CD14-positive monocyte (primary cell): Measurements from ENCODE around the gene CYTH3. TPM values are rescaled to one million over a fixed set of nuclear protein-coding genes. Genes with fewer than 3 reads are reported as not detected.

Experiments used
- DNase-seq, 3 donors: peaks; one replicate each; pipeline ENCODE4 v3.0.0-alpha.2; 2011 to 2022
- H2AFZ ChIP-seq: 2 replicates; pipeline ENCODE4 v1.6.0; 2012; ENCODE audit warnings: mild to moderate bottlenecking, low read depth, low read length, inconsistent platforms; ENCODE audit not compliant: insufficient read depth, poor library complexity, severe bottlenecking
- H3K27ac ChIP-seq, 2 donors: 1 replicate in 1 of 2; 2 replicates in 1 of 2; pipeline ENCODE4 v1.5.1; 2012 to 2013; ENCODE audit warnings: low read length in 2 of 2, control low read depth in 1 of 2, inconsistent platforms in 1 of 2, low read depth in 1 of 2, mild to moderate bottlenecking in 1 of 2
- H3K27me3 ChIP-seq, 2 donors: one replicate each; pipeline versions ENCODE4 v1.6.0 to v1.6.1; 2011 to 2013; ENCODE audit warnings: low read length in 2 of 2; ENCODE audit not compliant: control insufficient read depth in 2 of 2, insufficient read depth in 2 of 2
- H3K36me3 ChIP-seq, 2 donors: replicated peaks in 1 of 2; 1 replicate in 1 of 2; 2 replicates in 1 of 2; pipeline versions ENCODE4 v1.5.1 to v1.6.1; 2012 to 2013; ENCODE audit warnings: low read length in 2 of 2, control low read depth in 1 of 2, inconsistent platforms in 1 of 2, mild to moderate bottlenecking in 1 of 2; ENCODE audit not compliant: insufficient read depth in 2 of 2, control insufficient read depth in 1 of 2
- H3K4me1 ChIP-seq, 2 donors: 1 replicate in 1 of 2; 2 replicates in 1 of 2; pipeline versions ENCODE4 v1.5.1 to v1.6.1; 2012 to 2013; ENCODE audit warnings: low read length in 2 of 2, control low read depth in 1 of 2, inconsistent platforms in 1 of 2, mild to moderate bottlenecking in 1 of 2, moderate library complexity in 1 of 2; ENCODE audit not compliant: insufficient read depth in 2 of 2, control insufficient read depth in 1 of 2
- H3K4me2 ChIP-seq: replicated peaks from 2 replicates; pipeline ENCODE3; 2012; ENCODE audit warnings: low read length, moderate library complexity, mild to moderate bottlenecking; ENCODE audit not compliant: poor library complexity, severe bottlenecking; ENCODE audit errors: extremely low read depth
- H3K4me3 ChIP-seq, 3 experiments: fragments of 200-600 bp in 1 of 3; sonication (generic) in 1 of 3; replicated peaks in 1 of 3; 1 replicate in 2 of 3; 2 replicates in 1 of 3; pipeline ENCODE4 v1.5.1; 2011 to 2013; ENCODE audit warnings: low read length in 3 of 3, mild to moderate bottlenecking in 3 of 3, control low read depth in 2 of 3, low read depth in 2 of 3, inconsistent platforms in 1 of 3, moderate library complexity in 1 of 3
- H3K79me2 ChIP-seq: 2 replicates; pipeline ENCODE4 v1.6.0; 2012; ENCODE audit warnings: mild to moderate bottlenecking, control low read depth, inconsistent platforms, low read length, moderate library complexity; ENCODE audit not compliant: insufficient read depth
- H3K9ac ChIP-seq: 2 replicates; pipeline ENCODE4 v1.6.0; 2017; ENCODE audit warnings: low read length, mild to moderate bottlenecking; ENCODE audit not compliant: insufficient read depth, poor library complexity, severe bottlenecking
- H3K9me3 ChIP-seq, 2 donors: replicated peaks in 1 of 2; 1 replicate in 1 of 2; 2 replicates in 1 of 2; pipeline versions ENCODE4 v1.5.1 to v1.6.1; 2012 to 2013; ENCODE audit warnings: low read length in 2 of 2, control low read depth in 1 of 2; ENCODE audit not compliant: control insufficient read depth in 1 of 2, insufficient read depth in 1 of 2
- H4K20me1 ChIP-seq: 2 replicates; pipeline ENCODE4 v1.6.0; 2012; ENCODE audit warnings: mild to moderate bottlenecking, low read length, control low read depth, moderate library complexity; ENCODE audit not compliant: insufficient read depth
- H3K27ac Mint-ChIP-seq, 7 donors: one replicate each; pipeline ENCODE4 v1.8.0; 2020; ENCODE audit warnings: mild to moderate bottlenecking in 7 of 7, mixed read lengths in 7 of 7, moderate library complexity in 6 of 7, inconsistent platforms in 2 of 7
- H3K27me3 Mint-ChIP-seq, 3 donors: one replicate each; pipeline ENCODE4 v1.8.0; 2021 to 2022; ENCODE audit warnings: low read depth in 3 of 3, mild to moderate bottlenecking in 3 of 3, mixed read lengths in 3 of 3, moderate library complexity in 3 of 3, inconsistent platforms in 1 of 3
- H3K36me3 Mint-ChIP-seq, 2 donors: one replicate each; pipeline ENCODE4 v1.8.0; 2020; ENCODE audit warnings: mixed read lengths in 2 of 2, inconsistent platforms in 1 of 2, mild to moderate bottlenecking in 1 of 2
- H3K4me1 Mint-ChIP-seq: one replicate; pipeline ENCODE4 v1.8.0; 2020; ENCODE audit warnings: mild to moderate bottlenecking, mixed read lengths
- H3K4me3 Mint-ChIP-seq, 2 donors: one replicate each; pipeline ENCODE4 v1.8.0; 2020; ENCODE audit warnings: mild to moderate bottlenecking in 2 of 2, mixed read lengths in 2 of 2, moderate library complexity in 1 of 2
- H3K9me3 Mint-ChIP-seq, 7 donors: one replicate each; pipeline ENCODE4 v1.8.0; 2020 to 2022; ENCODE audit warnings: mixed read lengths in 7 of 7, mild to moderate bottlenecking in 6 of 7, moderate library complexity in 6 of 7, inconsistent platforms in 2 of 7
- CTCF ChIP-seq: fragments of 200-600 bp; IDR thresholded peaks from one replicate; pipeline ENCODE4 v1.8.0; 2022; ENCODE audit warnings: antibody characterized with exemption, mild to moderate bottlenecking
- WGBS: methylation state at CpG from one replicate; pipeline ENCODE4 v1.1.5; 2013; ENCODE audit warnings: missing lambda C conversion rate; ENCODE audit not compliant: insufficient coverage; 5-methylcytosine and 5-hydroxymethylcytosine counted together
- intact Hi-C, 2 donors: fragments of 100-400 bp; cut with micrococcal nuclease; formaldehyde crosslinking; loops; one replicate each; pipeline versions ENCODE4 v1.15.0 to v1.15.1; 2023
- polyA plus RNA-seq, 3 donors: library from polyadenylated mRNA; depleted of rRNA in 1 of 3; unstranded in 2 of 3; stranded (reverse) in 1 of 3; fragments of 300-500 nt in 2 of 3; fragments of >200 nt in 1 of 3; fragmentation: Illumina TruSeq in 2 of 3; gene quantifications; 1 replicate in 2 of 3; 2 replicates in 1 of 3; pipeline ENCODE4 v1.2.3, GENCODE V29; 2012 to 2021

The CYTH3 gene
- polyA plus RNA-seq, 3 donors, result 1.3 to 8.5 (median 1.4) TPM

GRCh38 chr7:6258440-6259182 lies 13.8 kb downstream of the CYTH3 start:
- Histone ChIP-seq H2AFZ (no peak overlapping the region), H3K4me1 (peaks cover 12 to 16% of the 10 kb centered on the region in 2 donors), H3K4me2 (no peak overlapping the region), H3K27me3 (no peaks in the 10 kb centered on the region), H3K9ac (no peak overlapping the region), H4K20me1 (peaks cover 31% of the 10 kb centered on the region), H3K79me2 (peaks cover 6% of the 10 kb centered on the region), H3K4me3 (no peak overlapping the region), H3K27ac (no peak overlapping the region), H3K36me3 (no peaks in the 10 kb centered on the region), H3K9me3 (no peaks in the 10 kb centered on the region)
- WGBS, result no CpG with 5 or more reads among the region's 5 CpGs
- no peak for TF ChIP-seq CTCF
- no peak for DNase-seq
- Mint-ChIP-seq H3K27me3 (peaks cover 9 to 12% (median 11%) of the 10 kb centered on the region in 3 donors), H3K9me3 (no peaks in the 10 kb centered on the region), H3K36me3 (peaks cover 0 to 4% of the 10 kb centered on the region in 2 donors), H3K4me1 (peaks cover 23% of the 10 kb centered on the region), H3K4me3 (no peak overlapping the region), H3K27ac (no peak overlapping the region)
- intact Hi-C loops, result no loop called here

GRCh38 chr7:6257675-6258074 lies 14.7 kb downstream of the CYTH3 start:
- no peak overlapping the region for H3K27ac Mint-ChIP-seq

More at GRCh38 chr7:6257675-6258074, 14.7 kb downstream of the CYTH3 start:
- H3K9me3 Mint-ChIP-seq, result no peaks in the 10 kb centered on the region
- DNase-seq, result no peak
- no peak for TF ChIP-seq CTCF
- H3K36me3 Mint-ChIP-seq, result peaks cover 0 to 4% of the 10 kb centered on the region in 2 donors
- H3K36me3 ChIP-seq, result no peaks in the 10 kb centered on the region
- H2AFZ ChIP-seq, result no peak overlapping the region
- H3K4me3 Mint-ChIP-seq, result no peak overlapping the region
- no peak overlapping the region for H3K4me2 ChIP-seq
- peaks cover 12 to 16% of the 10 kb centered on the region in 2 donors for H3K4me1 ChIP-seq
- H3K9me3 ChIP-seq, result no peaks in the 10 kb centered on the region
- H3K27me3 ChIP-seq, result no peaks in the 10 kb centered on the region
- intact Hi-C loops, result no loop called here
- H3K4me1 Mint-ChIP-seq, result peaks cover 23% of the 10 kb centered on the region
- no peak overlapping the region for H3K9ac ChIP-seq
- no peak overlapping the region for H3K4me3 ChIP-seq
- 100% methylated on average over 1 of the region's 4 CpGs for WGBS
- peaks cover 9 to 14% (median 11%) of the 10 kb centered on the region in 3 donors for H3K27me3 Mint-ChIP-seq
- H3K27ac ChIP-seq, result no peak overlapping the region
- peaks cover 3% of the 10 kb centered on the region for H3K79me2 ChIP-seq
- H4K20me1 ChIP-seq, result peaks cover 31% of the 10 kb centered on the region
